ENCODE measurements around the gene MAPK7.

The MAPK7 gene

DNA sequence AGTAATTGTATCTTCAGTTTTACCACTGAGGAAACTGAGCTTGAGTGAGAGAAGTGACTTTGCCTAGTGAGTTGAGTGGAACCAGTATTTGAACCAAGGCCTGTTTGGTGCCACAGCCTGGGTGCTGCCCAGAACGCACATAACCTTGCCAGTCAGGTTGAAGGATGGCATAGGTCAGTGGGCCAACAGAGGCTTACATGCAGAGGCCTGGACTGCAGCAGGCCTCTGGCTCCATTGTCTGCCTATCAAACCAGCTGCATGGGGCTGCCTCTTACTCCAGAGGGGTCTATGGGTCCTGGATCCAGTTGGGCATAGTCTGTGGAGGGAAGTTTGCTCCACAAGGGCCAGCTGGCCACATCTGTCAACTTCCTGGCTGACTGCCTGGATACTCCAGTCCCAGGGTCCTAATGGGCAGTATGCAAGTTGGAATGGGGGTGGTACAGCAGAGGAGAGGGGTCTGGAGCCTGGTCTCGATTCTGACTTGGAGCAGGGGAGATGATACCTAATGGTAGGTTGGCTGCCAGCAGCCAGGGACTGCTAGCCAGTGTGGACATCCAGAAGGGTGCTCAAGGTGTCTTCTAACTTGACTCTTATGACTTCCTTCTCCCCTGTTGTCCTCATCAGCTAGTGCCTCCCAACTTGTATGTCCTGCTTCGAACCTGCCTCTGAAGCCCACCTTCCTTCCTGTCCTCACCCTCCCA, 21.6 kb downstream of the MAPK7 start:
- no peak for DNase-seq

DNA sequence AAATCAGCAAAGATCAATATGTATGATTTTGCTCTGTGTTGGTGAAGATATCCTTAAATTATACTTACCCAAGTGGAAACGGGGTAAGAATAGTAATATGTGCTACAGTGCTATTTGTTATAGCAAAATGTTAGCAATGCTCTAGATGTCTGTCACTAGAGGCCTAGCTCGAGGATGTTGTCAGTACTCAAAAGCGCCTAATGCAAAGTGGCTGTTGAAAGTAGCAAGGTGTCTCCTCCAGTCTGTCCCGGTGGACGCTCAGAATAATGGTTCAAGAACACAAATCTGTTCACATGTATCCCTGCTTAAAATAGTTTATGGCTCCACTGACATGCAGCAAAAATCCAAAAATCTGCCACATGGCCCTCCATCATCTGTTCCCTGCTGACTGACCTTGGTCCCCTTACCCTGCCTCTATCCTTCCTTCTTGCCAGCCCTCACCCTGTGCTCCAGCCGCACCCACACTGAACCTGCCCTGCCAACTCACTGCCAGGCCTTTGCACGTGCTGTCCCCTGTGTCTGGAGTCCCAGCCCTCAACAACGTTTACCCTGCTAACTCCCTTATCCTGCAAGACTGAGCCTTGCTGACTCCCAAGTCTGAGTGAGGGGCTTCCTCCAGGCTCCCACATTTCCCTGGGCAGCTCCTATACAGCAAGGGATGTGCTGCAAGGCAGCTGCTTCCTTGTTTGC, 23.2 kb downstream of the MAPK7 start:
- DNase-seq, result no peak

DNA sequence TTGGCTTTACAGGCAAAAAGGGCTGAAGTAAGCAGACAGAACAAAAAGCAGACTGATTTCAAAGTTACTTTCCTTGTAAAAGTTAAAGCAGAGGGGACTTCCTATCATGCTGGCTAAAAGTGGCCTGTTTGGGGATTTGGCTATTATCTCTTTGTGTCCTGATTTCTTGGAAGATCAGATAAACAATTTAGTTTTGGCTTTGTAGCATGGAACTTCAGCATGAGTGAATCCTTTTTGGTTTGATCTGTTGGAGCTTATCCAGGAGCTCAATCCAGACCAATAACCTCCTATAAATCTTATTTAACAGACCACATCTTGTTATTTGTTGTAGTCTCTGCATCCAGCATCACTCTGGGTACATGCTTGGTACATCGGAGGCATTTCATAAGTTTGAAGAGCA, 23.9 kb downstream of the MAPK7 start:
- no peak for DNase-seq

DNA sequence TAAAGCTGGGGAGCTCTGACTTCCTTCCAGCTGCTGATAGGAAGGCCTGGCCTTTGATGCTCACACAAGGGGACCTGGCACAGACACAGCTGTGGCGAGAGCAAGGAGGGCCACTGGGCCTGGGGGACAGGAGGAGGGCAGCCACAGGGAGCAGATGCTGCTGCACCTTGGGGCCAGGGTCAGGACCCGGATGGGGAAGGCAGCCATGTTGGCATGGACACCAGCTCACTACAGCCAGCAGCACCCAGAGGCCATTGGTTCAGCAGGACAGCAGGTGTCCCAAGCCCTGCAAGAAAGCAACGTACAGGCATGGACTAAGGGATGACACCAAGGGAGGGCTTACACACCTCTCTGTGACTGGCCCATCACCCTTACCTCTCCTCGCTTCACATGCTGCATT, 24.7 kb downstream of the MAPK7 start:
- no peak for DNase-seq

DNA sequence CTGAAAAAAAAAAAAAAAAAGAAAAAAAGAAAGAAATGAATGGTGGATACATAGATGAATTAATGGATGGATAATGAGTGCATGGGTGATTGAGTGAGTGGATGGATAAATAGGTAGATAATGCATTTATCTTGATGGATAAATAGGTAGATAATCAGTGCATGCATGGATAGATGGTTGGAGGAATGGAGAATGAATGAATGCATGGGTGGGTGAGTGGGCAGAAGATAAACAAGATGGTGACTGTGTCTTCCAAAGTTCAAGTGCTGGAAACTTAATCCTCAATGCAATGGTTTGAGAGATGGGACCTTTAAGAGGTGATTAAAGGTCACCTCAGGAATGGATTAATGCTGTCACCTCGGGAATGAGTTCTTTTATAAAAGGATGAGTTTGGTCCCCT, 26.0 kb downstream of the MAPK7 start:
- DNase-seq, result no peak

DNA sequence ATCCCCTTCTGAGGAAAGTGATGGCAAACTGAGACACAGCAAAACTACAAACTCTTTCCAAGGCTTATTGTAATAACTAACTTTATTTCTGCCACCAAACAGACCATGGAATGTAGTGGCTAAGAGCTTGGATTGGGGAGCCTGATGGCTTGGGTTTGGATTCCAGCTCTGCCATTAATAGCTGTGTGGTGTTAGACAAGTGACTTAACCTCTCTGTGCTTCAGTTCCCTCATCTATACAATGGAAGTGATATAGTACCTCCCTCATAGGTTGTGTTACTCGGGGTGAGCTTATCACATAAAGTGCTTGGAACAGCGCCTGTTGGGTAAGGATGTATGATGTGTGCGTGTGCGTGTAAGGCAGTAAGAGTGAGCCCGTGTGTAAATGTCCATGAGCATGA, 26.8 kb downstream of the MAPK7 start:
- no peak for DNase-seq

DNA sequence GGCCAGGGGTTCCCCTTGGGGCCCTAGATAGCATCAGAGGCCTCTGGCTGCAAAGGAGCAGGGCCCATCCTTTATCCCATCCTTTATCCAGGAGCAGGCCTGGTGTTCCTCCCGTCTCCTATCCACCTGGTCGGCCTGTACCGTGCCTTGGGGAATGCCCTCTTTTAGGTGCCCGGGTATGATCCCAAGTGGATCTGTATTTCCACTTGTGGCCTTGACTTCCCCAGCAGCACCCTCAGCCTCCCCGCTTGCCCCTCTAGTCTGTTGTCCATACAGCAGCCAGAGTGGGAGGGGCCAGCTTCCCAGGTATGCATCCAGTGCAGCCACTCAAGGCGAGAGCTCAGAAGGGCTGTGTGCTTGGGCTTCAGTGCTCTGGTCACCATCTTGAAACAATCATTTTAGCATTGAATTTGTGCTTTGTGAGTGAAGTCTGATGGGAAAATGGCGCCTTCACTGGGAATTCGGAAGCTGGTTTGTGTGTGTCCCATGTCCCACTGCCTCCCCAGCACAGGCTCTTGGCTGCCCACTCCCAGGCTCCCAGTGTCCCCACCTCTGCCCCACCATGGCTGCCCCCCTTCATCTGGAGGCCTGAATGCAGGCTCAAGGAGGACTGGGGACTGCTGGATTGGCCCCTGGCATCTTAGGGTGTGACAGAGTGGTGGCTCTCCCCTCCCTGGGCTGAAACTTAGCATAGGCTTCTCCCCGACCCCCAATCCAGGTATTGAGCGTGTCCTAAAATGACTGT, 29.5 kb downstream of the MAPK7 start:
- no peak for DNase-seq

DNA sequence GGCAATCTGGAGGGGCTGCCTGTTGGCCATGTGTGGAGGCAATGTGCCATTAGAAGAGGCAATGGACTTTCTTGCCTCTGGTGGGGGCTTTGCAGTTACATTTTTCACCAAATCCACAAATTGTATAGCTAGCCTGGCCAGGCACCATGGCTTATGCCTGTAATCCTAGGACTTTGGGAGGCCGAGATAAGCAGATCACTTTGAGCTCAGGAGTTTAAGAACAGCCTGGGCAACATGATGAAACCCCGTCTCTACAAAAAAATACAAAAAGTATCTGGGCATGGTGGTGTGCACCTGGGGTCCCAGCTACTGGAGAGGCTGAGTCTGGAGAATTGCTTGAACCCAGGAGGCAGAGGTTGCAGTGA, 30.0 kb downstream of the MAPK7 start:
- no peak for DNase-seq

DNA sequence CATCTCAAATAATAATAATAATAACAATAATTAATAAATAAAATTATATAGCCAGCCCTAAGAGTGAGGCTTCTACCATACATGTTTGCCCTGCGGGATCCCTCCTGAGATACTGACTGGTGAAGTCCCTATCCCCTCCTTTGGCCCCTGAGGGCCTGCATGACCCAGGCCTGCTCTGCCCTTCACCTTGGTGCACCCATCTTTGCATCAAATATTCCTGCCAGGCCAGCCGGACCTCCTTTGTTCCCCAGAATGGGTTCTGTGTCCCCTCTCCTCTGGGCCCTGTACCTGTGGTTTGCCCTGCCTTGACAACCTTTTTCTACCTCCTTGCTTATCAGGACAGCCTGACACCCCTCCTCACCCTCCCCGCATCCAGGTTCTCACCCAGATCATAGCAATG, 30.8 kb downstream of the MAPK7 start:
- no peak for DNase-seq

DNA sequence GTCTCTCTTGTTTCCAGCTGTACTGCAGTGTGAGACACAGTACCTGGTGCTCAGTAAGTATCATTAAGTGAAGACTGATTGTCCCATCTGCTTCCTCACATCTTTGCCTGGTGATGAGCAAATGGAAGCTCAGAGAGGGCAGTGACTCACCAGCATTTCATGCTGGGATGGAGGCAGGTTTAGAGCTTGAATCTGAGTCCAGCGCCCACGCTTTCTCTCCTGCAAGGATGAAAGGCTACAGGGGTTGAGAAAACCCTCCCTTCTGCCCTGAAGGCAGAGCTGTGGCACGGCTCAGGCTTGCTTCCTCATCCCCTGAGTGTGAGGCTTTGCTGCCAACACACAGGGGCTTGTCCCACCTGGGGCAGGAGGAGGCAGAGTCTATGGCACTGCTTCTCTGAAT, 31.2 kb downstream of the MAPK7 start:
- no peak for DNase-seq

DNA sequence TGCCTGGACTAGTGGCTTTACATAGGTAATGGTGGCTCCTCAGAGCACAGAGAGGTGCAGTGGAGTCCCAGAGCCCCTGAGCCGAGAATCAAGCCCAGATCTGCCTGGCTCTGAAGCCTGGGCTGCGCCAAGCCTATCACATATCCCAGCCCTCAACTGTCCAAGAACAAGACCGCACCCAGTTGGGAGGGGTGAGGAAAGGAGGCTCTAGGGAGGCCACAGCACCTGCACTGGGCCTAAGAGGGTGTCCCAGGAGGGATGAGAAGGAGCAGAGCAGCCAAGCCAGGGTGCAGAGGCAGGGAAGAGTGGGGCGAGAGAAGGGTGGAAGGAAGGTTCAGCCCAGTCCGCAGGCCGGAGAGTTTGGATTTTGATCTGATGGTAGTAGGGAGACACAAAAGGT, 31.8 kb downstream of the MAPK7 start:
- DNase-seq, result no peak

DNA sequence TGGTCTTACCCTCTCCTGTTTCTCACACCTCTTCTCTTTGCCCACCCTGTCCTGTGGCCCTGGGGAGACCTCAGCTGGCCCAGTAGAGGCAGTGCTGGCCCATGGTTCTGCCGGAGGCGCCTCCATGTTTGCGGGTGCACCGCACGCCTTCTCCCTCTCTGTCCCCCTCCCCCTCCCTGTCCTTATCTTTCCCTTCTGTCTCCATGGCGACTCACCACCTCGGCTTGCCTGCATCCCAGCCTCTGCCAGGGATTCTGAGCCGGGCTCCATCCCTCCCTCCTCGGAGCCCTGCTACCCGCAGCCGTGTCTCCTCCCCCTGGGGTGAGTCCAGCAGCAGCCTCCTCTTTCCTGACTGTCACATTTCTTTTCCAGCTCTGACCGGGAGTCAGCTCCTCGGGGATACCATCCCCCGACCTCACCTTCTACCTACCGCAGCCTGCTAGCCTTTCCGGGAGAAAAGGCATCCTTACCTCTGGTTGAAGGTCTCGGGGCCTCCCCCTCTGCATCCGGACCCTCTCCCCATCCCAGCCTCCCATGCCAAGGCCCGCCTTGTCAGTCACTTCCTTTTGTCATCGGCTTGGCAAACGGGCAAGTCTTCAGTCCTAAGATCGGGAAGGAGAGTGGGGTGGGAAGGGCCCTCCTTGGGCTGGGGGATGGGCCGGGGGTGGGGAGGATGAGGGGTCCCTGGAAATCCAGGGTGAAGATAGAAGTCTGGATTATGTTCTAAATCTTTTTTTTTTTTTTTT, 32.8 kb downstream of the MAPK7 start, which contains the start of gene RNF112:
Gene RNF112, plus strand, starts transcription at position 358 of the 746 bp plus-strand sequence. Its CDS starts 177 bp downstream, at position 535.
- DNase-seq, result no peak

DNA sequence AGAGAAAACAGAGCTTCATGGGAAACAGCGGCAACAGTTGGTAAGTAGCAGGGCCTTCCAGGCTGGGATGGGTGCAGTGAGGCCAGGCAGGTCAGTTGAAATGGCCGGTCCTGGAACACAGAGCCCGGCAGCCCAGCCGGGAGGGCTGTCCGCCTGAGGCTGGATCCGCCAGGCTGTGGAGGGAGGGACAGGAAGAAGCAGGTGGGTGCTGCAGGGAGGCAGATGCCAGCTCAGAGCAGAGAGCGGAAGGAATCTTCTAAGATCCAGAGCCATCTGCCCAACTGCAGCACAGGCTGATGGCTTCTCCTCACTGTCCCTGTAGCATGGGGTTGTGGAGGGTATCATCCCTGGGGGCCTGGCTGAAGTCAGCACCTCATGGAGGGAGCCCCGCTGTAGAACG, 33.3 kb downstream of the MAPK7 start:
- DNase-seq, result no peak

DNA sequence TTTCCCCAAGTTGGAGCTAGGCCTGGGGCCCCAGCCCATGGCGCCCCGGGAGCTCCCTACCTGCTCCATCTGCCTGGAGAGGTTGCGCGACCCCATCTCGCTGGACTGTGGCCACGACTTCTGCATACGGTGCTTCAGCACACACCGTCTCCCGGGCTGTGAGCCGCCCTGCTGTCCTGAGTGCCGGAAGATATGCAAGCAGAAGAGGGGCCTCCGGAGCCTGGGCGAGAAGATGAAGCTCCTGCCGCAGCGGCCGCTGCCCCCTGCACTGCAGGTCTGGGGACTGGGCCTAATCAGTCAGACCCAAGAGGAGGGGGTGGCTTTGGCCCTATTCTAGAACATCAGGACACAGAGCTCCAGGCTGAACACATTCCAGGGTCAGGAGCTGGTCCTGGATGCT, 34.2 kb downstream of the MAPK7 start:
- DNase-seq, result no peak

DNA sequence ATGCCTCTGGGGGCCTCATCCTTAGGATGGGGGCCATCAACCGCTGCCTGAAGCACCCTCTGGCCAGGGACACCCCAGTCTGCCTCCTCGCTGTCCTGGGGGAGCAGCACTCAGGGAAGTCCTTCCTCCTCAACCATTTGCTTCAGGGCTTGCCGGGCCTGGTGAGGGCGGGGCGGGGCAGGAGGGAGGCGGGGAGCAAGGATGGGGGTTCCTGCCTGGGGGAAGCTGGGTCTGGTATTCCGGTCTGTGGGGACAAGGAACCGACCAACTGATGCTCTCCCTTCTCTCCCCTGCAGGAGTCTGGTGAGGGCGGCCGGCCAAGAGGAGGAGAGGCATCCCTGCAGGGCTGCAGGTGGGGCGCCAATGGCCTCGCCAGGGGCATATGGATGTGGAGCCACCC, 34.7 kb downstream of the MAPK7 start:
- no peak for DNase-seq

DNA sequence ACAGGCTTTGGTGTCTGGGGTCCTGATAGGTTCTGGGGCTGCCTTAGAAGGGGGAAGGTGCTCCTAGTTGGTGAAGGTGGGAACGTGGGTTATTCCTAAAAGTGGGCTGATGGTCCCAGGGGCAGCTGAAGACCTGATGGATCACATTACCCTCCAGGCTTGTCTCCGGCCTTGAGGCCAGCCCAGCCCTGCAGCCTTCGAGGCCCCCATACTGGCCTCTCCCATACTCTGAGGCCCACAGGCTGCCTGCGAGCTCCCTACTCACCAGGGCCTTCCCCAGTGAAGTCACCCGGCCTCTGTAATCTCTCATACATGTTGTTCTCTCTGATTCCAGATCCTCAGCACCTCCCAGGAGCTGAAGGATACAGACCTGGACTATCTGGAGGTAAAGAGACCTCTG, 35.5 kb downstream of the MAPK7 start:
- DNase-seq, result no peak

DNA sequence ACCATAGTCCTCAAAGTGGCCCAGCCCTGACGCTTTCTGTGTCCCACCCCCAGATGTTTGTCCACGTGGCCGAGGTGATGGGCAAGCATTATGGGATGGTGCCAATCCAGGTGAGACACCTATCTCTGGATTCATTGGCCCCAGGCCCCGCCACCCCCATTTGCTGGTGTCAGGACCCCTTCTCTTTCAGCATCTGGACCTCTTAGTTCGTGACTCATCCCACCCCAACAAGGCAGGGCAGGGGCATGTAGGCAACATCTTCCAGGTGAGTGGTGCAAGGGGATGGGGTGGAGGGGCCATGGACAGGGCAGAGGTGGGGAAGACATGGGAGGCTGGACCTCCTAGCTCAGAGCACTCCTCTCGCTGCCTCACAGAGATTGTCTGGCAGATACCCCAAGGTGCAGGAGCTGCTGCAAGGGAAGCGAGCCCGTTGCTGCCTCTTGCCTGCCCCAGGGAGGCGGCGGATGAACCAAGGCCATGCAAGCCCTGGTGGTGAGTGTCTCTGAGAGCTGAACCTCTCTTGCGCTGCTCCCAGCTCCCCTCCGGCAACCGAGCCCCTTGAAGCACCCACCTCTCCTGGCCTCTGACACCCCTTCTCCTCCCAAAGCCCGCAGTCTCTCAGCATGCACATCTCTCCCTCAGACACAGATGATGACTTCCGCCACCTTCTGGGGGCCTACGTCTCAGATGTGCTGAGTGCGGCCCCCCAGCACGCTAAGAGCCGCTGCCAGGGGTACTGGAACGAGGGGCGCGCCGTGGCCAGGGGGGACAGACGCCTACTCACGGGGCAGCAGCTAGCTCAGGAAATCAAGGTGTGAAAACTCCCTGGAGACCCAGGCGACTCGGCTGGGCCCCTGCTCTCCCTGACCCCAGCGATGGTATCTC, 36.3 kb downstream of the MAPK7 start:
- DNase-seq, result no peak

DNA sequence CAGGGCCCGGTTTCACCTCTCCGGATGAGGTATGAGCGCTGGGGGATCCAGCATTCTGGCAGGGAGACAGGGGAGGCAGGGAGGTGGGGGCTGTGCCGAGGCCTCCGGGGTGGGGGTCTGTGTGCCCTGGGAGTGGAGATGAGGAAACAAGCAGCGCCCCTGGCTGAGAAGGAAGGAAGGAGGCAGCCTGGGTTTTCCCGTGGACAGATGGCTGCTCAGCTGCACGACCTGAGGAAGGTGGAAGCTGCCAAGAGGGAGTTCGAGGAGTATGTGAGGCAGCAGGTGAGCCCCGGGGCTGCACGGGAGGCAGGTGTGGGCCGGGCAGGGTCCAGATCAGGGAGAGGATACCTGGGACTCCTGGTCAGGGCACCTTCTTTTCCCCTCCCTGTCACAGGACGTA, 37.0 kb downstream of the MAPK7 start:
- no peak for DNase-seq

DNA sequence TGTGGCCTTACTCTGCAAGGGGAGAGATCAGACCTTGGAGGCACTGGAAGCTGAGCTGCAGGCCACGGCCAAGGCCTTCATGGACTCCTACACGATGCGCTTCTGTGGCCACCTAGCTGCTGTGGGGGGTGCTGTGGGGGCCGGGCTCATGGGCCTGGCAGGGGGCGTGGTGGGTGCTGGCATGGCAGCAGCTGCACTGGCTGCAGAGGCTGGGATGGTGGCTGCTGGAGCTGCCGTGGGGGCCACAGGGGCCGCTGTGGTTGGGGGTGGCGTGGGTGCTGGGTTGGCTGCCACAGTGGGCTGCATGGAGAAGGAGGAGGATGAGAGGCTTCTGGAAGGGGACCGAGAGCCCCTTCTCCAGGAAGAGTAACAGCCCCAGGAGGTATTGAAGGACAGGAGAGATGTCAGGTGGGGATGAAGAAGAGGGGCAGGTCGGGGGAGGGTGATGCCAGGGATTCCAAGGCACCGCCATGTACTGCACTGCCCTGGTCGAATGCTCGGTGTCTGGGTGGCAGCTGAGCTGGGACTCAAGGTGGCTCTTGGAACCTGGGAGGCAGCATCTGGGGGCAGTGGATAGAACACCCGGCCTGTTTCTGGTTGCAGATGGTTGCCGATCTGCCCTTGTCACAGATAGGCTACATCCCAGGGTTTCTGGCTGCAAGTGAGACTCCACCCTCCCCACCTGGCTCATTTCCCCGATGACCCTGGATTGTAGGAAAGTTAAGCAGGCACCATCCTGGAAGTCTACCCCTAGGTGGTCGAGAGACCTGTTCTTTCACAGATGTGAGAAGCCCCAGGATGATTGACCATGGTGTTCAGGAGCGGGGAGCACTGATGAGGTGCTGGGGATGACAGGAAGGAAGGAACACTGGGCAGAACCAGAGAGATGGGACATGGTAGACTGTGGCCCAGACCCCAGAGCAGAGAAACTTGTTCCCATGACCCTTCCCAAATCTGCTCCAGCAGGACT, 37.8 kb downstream of the MAPK7 start:
- DNase-seq, result no peak

DNA sequence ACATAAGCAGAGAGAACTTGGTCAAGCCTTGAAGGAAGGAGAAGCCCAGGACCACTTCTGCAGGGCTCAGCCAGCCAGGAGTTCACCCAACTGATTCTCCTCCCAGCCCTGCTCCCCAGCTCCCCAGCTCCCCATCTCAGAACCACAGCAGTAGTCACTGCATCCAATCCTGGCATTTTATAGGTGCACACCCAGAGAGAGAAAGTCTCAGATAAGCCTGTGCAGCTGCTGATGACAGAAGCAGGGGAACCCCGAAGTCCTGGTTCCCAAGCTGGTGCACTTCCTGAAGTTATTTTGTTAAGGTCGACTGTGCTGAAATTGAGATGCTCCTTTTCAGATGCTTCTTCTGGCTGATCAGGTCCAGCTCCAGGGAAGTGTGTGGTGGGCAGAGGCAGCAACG, 39.3 kb downstream of the MAPK7 start:
- DNase-seq, result no peak
